BJ (cell line): ENCODE results near the gene IL17RC. TPM values are rescaled to one million over a fixed set of nuclear protein-coding genes. Genes with fewer than 3 reads are reported as not detected.

Experiments used
- CTCF ChIA-PET: fragments of 350-600 bp; formaldehyde crosslinking; extraction: SDS; loops from one replicate; lab custom pipeline; 2021; ENCODE audit warnings: antibody characterized with exemption, inconsistent platforms; lab: Yijun Ruan, JAX
- POLR2A ChIA-PET: fragments of 300-600 bp; sonication (Branson Sonifier 250); formaldehyde crosslinking; extraction: SDS; loops from one replicate; lab custom pipeline; 2021; ENCODE audit warnings: antibody characterized with exemption; lab: Charles Lee
- DNase-seq: peaks from one replicate; pipeline ENCODE4 v3.0.0-alpha.2; 2011; ENCODE audit warnings: low read depth
- H3K27me3 ChIP-seq: 2 replicates; pipeline ENCODE4 v1.6.0; 2011; ENCODE audit warnings: low read length; ENCODE audit not compliant: control insufficient read depth, insufficient read depth
- H3K36me3 ChIP-seq: 2 replicates; pipeline ENCODE4 v1.5.1; 2011; ENCODE audit warnings: low read length; ENCODE audit not compliant: control insufficient read depth, insufficient read depth
- H3K4me3 ChIP-seq: 2 replicates; pipeline ENCODE4 v1.5.1; 2011; ENCODE audit warnings: low read depth, mild to moderate bottlenecking, control low read depth, low read length
- polyA plus RNA-seq: library from polyadenylated mRNA; depleted of rRNA; stranded (reverse); fragments of >200 nt; gene quantifications from 2 replicates; pipeline ENCODE4 v1.2.3, GENCODE V29; 2011
- TF ChIP-seq, protein P1 (sequence below): IDR thresholded peaks from 2 replicates; pipeline ENCODE4 v1.5.1; 2011; ENCODE audit warnings: low read depth, mild to moderate bottlenecking, control low read depth, inconsistent platforms, low read length, moderate library complexity; ENCODE audit not compliant: insufficient read depth

The IL17RC gene
- polyA plus RNA-seq, 1 experiment = 28.1 TPM

DNA sequence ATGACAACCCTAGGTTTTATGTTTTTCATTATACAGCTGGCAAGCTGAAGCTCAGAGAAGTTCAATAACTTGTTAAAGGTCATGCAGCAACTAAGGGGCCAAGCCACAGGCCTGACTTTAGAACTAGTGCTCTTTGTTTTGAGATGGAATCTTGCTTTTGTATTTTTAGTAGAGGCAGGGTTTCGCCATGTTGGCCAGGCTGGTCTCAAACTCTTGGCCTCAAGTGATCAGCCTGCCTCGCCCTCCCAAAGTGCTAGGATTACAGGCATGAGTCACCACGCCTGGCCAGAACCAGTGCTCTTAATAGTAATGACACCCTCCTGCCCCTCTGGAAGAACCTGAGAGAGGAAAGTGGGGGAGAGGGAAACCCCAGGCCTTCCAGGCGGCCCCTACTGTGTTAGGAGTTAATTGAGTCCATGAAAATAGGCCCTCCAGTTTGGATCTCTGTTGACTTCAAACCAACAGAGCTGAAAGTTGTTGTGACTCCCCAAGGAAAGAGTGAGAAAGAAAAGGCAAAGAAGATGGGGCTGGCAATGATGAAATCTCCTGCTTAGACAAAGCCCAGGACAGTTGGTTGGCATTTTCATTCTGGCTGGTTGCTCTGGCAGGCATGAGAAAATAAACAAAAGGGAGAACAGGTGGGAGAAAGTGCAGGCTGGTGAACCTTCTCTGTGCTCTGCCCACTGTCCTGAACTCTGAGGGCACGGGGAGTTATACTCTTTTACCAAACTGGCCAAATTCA is 38.9 kb downstream of the IL17RC start:
- CTCF ChIA-PET = interaction anchor here (0.5 to 1.8 kb wide), 3 partner anchors 8 to 52 kb away, joined by 3 to 7 read pairs (median 4); no protein-coding TSS in a partner anchor
- H3K36me3 ChIP-seq = no peaks in the 10 kb centered on the region
- no peaks in the 10 kb centered on the region for H3K27me3 ChIP-seq
- DNase-seq = no peak
- POLR2A ChIA-PET = no interaction called here
- TF ChIP-seq, protein P1, sequence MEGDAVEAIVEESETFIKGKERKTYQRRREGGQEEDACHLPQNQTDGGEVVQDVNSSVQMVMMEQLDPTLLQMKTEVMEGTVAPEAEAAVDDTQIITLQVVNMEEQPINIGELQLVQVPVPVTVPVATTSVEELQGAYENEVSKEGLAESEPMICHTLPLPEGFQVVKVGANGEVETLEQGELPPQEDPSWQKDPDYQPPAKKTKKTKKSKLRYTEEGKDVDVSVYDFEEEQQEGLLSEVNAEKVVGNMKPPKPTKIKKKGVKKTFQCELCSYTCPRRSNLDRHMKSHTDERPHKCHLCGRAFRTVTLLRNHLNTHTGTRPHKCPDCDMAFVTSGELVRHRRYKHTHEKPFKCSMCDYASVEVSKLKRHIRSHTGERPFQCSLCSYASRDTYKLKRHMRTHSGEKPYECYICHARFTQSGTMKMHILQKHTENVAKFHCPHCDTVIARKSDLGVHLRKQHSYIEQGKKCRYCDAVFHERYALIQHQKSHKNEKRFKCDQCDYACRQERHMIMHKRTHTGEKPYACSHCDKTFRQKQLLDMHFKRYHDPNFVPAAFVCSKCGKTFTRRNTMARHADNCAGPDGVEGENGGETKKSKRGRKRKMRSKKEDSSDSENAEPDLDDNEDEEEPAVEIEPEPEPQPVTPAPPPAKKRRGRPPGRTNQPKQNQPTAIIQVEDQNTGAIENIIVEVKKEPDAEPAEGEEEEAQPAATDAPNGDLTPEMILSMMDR = no peak
- no peak overlapping the region for H3K4me3 ChIP-seq

DNA sequence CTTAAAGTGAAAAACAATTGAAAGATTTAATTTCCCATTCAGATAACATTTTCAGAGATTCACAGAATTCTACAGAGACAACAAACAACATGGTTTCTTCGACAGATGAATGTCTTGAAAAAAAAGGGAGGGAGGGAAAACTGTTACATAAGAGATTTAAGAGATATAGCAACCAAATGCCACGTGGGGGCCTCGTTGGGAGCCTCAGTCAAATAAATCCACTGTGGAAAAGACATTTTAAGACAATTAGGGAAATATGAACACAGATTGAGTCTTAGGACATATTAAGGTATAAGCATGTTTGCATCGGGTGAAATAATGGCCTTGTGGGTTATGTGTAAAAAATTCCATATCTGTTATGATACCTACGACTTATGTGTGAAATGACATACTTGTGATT is 40.3 kb downstream of the IL17RC start:
- no peak overlapping the region for H3K4me3 ChIP-seq
- ChIA-PET POLR2A (no interaction called here), CTCF (no interaction called here)
- TF ChIP-seq, protein P1 = peak; percentile 28; the same call in 1 of the 2 replicates
- DNase-seq = no peak
- H3K36me3 ChIP-seq = no peaks in the 10 kb centered on the region
- no peaks in the 10 kb centered on the region for H3K27me3 ChIP-seq

DNA sequence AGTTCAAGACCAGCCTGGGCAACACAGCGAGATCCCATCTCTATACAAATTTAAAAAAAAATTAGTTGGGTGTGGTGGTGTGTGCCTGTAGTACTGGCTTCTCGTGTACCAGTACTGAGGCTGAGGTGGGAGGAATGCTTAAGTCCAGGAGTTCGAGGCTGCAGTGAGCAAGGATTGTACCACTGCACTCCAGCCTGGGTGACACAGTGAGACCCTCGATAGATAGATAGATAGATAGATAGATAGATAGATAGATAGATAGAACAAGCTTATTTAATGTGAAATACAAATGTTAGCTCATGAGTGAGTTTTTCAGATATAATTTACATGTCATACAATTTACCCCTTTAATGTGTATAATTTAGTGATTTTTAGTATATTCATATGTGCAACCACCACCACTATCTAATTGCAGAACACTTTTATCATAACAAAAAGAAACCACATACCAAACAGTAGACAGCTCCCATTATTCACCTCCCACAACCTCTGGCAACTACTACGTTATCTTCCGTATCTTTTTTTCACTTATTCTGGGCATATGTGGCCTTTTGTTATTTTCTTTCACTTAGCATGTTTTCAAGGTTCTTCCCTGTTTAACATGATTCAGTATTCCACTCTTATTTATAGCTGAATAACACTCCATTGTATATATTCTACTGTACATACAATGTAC is 48.4 kb downstream of the IL17RC start:
- ChIA-PET POLR2A (no interaction called here), CTCF (interaction anchor here (1.0 to 2.0 kb wide), 3 partner anchors 17 to 250 kb away, joined by 3 to 11 read pairs (median 4); no protein-coding TSS in a partner anchor)
- H3K36me3 ChIP-seq = peaks cover 5% of the 10 kb centered on the region
- no peak for DNase-seq
- TF ChIP-seq, protein P1 = no peak
- H3K4me3 ChIP-seq = no peak overlapping the region
- H3K27me3 ChIP-seq = no peaks in the 10 kb centered on the region

DNA sequence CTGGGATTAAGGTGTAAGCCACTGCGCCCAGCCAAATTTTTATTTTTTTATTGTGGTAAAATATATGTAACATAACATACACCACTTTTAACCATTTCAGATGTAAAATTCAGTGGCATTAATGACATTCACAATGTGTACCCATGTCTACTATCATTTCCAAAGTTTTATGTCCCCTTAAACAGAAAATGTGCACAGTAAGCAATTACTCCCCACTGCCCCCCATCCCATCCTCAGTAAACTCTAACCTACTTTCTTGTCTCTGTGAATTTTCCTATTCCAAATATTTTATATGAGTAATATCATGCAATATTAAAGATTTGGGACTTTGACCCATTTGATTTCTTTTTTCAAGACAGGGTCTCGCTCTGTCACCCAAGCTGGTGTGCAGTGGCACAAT is 49.9 kb downstream of the IL17RC start:
- TF ChIP-seq, protein P1 = no peak
- CTCF ChIA-PET = interaction anchor here (2.0 kb wide), 1 partner anchor 20 kb away, joined by 11 read pairs; no protein-coding TSS in a partner anchor
- Histone ChIP-seq H3K4me3 (no peak overlapping the region), H3K27me3 (no peaks in the 10 kb centered on the region), H3K36me3 (peaks cover 6% of the 10 kb centered on the region)
- DNase-seq = no peak
- POLR2A ChIA-PET = no interaction called here

DNA sequence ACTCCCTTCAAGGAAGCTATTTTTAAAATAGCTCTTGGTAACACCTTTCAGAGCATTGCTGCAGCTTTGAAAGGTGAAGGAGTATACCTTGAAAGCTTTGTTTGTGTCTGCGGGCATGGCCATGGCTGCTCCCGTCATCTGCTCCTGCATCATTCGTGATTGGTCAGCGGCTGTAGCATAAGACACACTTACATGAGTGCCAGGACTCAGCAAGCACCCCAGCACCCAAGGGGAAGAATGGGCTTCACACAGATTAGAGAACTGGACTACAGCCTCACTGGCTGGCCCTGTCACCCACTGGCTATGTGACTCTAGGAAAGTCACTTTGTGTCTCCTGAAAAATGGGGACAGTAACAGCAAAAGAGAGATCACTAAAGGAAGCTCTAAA is 52.7 kb downstream of the IL17RC start:
- POLR2A ChIA-PET = no interaction called here
- CTCF ChIA-PET = interaction anchor here (1.0 to 1.6 kb wide), 2 partner anchors 10 to 12 kb away, joined by 4 to 6 read pairs; no protein-coding TSS in a partner anchor
- no peak for DNase-seq
- Histone ChIP-seq H3K4me3 (no peak overlapping the region), H3K36me3 (peaks cover 10% of the 10 kb centered on the region), H3K27me3 (no peaks in the 10 kb centered on the region)
- TF ChIP-seq, protein P1 = no peak
